Cardiac septum (tissue), 1 donor: ENCODE data around the gene ZSCAN12. TPM values are rescaled to one million over a fixed set of nuclear protein-coding genes. Genes with fewer than 3 reads are reported as not detected.

Experiments used
- DNase-seq: peaks from one replicate; pipeline ENCODE4 v3.0.0-alpha.2; 2020; ENCODE audit warnings: low spot score
- intact Hi-C: fragments of 100-400 bp; cut with DNase I; formaldehyde crosslinking; loops from one replicate; pipeline ENCODE4 v1.14.0; 2022
- total RNA-seq: library from RNA; stranded (reverse); fragmentation: NEBNext Ultra II Directional; extraction: Animal tissue kit (Norgen Biotek cat#: 25700); gene quantifications from one replicate; pipeline ENCODE4 v1.2.1, GENCODE V29; 2021
- donor health status: DM: no; HTN: no; CAD: no.

The ZSCAN12 gene
- total RNA-seq, 1 donor from 2014 or later: 3.1 TPM

GRCh38 chr6:28356666-28357020, 42.9 kb downstream of the ZSCAN12 start:
- intact Hi-C loops: loop anchor here (5.0 to 10.0 kb wide), 3 partner anchors 104 to 224 kb away; partner anchors contain the start of genes ZKSCAN4 and ZSCAN9

DNA sequence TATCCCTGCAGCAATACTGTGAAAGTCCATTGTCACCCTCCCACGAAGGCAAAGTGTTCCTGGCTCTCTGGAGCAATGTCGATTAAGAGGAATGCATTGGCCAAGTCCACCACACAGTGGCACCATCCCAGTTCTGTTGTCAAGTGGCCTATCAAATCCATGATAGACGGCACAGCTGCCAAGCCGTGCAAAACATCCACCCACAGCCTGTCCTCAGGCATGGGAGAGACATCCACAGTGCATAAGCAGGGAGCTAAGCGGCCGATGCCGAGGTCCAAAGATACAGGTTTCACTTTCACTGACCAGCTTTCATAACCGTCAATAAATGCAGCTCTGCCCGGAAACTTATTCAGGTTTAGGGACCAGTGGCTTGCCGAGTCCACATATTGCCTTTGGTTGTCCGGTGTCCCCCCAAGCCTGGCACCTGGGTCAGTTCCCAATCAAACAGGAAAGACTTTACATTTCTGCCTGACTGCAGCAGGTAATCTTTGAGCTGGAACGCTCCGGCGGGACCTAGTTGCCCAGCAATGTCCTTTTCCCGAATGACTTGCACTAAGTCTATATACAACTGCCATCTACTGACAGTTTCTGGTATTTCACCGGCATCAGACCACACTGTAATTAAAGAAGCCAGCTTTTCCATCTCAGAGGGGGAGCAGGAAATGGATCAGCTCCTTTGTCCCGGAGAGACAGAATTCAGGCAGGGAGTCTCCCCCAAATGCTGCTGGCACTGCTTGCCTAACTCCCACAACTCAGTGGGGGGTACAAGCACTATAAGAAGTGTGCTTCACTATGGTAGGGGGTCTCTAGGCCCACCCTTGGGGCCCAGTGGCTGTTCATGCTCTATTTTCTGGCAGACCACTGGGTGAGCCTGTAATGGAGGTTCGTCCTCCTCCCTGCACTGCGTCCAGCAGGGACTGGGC, 43.5 kb downstream of the ZSCAN12 start:
- DNase-seq: peak; percentile 89
- intact Hi-C loops: loop anchor here (5.0 to 10.0 kb wide), 3 partner anchors 104 to 224 kb away; partner anchors contain the start of genes ZKSCAN4 and ZSCAN9

More at GRCh38 chr6:28356666-28357020, 42.9 kb downstream of the ZSCAN12 start:
- DNase-seq: no peak

DNA sequence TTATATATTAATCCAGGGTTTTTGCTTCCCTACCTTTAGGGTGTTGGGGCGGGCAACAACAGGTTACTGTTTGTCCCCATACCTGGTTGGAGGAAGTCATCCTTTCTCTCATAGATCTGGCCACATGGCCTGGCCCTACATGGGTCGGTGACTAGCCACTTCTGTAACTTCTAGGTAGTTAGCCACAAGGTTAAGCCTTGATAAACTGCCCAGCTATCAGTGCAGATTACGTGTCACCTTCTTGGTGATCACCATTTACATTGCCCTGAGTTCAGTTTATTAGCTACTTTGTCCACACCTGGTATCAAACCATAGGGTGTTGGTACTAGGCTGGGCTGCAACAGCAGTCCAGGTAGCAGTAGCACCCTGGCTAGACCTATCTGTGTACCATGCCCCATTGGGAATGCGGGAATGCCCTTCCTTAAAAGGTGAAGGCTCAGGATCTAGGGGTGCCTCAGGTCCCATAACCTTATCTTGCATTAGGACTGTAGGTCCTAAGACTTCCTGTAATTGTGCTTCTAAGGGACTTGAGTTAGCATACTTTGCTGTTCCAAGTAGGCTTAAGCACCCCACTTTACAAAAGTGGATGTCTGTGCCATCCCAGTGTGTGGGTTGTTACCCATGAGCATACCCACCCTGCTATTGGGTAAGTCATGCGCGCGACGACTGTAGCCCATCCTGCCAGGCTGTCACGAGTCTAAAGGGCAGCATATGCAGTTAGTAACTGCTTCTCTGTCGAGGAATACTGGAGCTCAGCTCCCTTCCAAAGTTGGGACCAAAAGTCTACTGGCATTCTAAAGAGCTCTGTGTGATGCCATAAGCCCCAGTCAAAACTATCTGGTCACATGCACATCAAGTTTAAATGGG, 44.6 kb downstream of the ZSCAN12 start:
- DNase-seq: no peak
- intact Hi-C loops: loop anchor here (5.0 to 10.0 kb wide), 3 partner anchors 103 to 223 kb away; partner anchors contain the start of genes ZKSCAN4 and ZSCAN9

- peak; percentile 86 for DNase-seq
- intact Hi-C loops: loop anchor here (10.0 kb wide), 1 partner anchor 129 kb away; the partner anchor contains the start of gene ZSCAN9
Measured at GRCh38 chr6:28353981-28354676, 45.4 kb downstream of the ZSCAN12 start.

- intact Hi-C loops: loop anchor here (10.0 kb wide), 1 partner anchor 129 kb away; the partner anchor contains the start of gene ZSCAN9
- DNase-seq: no peak
Measured at GRCh38 chr6:28353356-28353755, 46.2 kb downstream of the ZSCAN12 start.

DNA sequence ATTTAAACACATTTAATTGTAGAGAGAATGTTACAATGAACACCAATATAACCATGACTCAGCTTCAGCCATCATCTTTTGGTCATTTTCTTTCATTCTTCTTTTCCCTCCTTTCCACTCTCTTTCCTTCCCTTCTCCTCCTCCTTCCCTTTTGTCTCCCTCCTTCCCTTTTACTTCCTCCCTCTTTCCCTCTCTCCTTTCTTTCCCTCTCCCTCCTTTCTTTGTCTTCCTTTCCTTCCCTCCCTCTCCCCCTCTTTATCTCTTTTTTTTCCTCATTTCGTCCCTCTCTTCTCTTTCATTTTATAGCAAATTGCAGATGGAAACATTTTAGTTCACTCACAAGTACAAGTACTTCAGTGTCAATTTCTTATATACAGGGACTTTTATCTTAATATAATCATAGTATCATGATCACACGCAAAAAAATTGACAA, 48.0 kb downstream of the ZSCAN12 start:
- intact Hi-C loops: loop anchor here (2.0 to 10.0 kb wide), 4 partner anchors 15 to 127 kb away; partner anchors contain the start of genes PGBD1, ZSCAN26, ZSCAN31 and ZSCAN9
- no peak for DNase-seq

GRCh38 chr6:28351087-28351486, 48.5 kb downstream of the ZSCAN12 start:
- intact Hi-C loops: loop anchor here (2.0 to 10.0 kb wide), 4 partner anchors 14 to 126 kb away; partner anchors contain the start of genes PGBD1, ZSCAN26, ZSCAN31 and ZSCAN9
- DNase-seq: no peak

DNA sequence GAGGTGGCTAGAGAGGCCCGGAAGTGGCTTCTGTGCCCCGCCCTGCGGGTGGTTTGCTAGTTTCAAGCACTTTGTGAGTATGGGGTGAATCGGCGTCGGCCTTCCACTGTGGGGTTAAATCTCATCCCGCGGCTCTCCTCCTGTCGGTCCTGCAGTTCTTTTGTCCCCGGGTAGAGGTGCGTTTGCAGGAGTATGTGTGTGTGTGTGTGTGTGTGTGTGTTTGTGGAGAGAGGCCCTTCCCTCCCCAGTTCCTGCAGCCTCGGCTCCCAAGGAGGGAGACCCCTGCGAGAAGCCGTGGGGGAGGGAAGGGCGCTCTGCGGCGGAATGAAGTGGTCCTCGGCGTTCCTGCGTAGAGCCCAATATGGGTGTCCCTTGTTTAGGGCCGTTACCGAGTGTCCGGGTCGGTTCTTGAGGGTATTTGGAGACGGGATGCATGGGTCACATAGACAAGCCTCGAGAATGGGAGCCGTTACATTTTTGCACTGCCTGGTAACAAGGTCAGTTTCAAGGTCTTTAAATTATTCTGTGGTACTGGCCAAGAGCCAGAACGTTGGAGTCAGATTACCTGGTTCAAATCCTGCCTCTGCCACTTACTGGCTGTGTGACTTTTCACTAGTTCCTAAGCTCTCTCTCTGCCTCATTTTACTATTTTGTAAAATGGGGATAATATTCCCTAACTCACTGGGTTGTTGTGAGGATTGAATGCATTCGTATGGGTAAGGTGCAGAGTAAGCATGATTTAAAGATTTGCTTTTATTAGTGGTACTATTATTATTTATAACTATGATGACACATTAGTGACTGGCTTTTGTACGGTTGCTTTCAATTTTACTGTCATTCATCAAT, 49.4 kb downstream of the ZSCAN12 start, which contains the start of gene ZKSCAN3:
TSS of gene ZKSCAN3 (plus strand) at position 56 of the 846 bp plus-strand sequence. CDS start 9,640 bp downstream, outside the sequence.
- peak; percentile 96 for DNase-seq
- intact Hi-C loops: loop anchor here (2.0 to 10.0 kb wide), 4 partner anchors 13 to 125 kb away; partner anchors contain the start of genes PGBD1, ZSCAN26, ZSCAN31 and ZSCAN9

- intact Hi-C loops: no loop called here
- no peak for DNase-seq
Measured at GRCh38 chr6:28349344-28349891, 50.1 kb downstream of the ZSCAN12 start.

DNA sequence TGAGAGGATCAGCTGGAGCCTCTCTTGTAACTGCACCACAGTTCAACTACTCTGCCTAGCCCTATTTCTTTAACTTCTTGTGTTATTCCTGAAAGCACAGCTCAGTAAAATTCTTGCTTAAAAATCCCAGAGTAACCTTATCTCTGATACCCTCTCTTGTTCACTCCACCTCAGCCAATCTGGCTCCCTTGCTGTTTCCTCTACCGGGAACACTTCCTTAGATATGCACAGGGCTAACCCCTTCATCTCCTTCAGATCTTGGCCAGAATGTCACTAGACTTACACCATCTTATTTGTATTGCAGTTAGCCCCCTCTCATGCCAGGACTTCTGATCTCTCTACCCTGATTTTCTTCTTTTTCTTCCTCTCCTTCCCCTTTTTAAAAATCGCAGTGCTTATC, 52.4 kb downstream of the ZSCAN12 start:
- intact Hi-C loops: no loop called here

DNA sequence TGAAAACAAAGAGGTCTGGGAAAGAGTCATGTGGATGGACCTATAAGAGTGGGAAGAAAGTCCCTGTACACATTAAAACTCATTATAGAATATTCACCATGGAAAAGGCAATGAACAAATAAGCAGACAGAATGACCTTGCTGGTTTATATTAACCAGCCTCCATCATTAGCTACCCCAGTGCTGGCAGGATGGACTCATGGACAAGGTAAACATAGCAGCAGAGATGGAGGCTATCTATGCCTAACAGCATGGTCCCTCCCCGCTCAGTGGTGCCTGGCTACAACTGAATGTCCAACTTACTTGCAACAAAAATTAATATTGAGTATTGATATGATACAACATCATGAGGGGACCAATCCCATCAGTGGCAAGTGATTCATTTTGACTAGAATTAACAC, 54.3 kb downstream of the ZSCAN12 start:
- intact Hi-C loops: no loop called here

More for the DNA sequence above, 52.4 kb downstream of the ZSCAN12 start:
- no peak for DNase-seq

GRCh38 chr6:28343898-28344677, 55.5 kb downstream of the ZSCAN12 start:
- intact Hi-C loops: no loop called here
- no peak for DNase-seq

More for the DNA sequence above, 54.3 kb downstream of the ZSCAN12 start:
- DNase-seq: no peak

DNA sequence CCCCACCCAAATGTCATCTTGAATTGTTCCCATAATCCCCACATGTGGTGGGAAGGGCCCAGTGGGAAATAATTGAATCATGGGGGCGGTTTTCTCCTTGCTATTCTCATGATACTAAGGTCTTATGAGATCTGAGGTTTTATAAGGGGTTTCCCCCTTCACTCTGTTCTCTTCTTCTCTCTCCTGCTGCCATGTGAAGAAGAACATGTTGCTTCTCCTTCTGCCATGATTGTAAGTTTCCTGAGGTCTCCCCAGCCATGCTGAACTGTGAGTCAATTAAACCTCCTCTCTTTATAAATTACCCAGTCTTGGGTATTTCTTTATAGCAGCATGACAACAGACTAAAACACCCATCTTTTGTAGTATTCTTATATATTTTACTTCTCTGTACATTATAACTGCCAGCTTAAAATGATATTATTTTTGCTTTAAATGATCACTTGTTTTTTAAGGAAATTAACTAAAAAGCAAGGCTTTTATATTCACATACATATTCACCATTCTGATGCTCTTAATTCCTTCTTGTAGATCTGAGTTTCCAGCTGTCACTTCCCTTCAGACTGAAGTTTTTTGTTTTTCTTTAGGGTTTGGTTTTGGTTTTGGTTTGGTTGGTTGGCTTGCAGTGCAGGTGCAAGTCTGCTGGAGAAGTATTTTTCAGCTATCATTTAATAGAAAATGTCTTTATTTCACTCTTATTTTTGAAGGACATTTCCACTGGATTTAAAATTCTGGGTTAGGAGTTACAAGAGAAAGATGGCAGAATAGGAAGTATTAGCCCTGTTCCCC, 59.0 kb downstream of the ZSCAN12 start:
- intact Hi-C loops: no loop called here
- DNase-seq: no peak

DNA sequence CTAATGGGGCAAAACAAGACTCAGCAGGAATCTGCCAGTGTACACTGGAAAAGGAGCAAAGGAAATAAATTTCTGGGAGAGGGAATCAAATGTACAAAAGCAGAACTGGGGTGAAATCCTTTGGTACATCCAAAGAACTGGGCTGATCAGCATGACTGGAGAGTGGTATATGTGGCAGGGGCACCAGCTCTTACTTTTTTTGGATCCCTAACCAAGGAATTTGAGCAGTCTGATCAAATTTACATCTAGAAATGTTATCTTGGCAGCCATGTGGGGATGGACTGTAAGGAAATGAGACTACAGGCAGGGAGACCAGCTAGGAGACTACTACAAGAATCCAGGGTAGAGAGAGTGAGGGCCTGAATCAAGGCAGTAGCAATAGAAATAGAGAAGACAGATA, 62.4 kb downstream of the ZSCAN12 start:
- DNase-seq: no peak
- intact Hi-C loops: loop anchor here (2.0 to 10.0 kb wide), 4 partner anchors 14 to 952 kb away; partner anchors contain the start of genes ZNF391 and ZSCAN26

DNA sequence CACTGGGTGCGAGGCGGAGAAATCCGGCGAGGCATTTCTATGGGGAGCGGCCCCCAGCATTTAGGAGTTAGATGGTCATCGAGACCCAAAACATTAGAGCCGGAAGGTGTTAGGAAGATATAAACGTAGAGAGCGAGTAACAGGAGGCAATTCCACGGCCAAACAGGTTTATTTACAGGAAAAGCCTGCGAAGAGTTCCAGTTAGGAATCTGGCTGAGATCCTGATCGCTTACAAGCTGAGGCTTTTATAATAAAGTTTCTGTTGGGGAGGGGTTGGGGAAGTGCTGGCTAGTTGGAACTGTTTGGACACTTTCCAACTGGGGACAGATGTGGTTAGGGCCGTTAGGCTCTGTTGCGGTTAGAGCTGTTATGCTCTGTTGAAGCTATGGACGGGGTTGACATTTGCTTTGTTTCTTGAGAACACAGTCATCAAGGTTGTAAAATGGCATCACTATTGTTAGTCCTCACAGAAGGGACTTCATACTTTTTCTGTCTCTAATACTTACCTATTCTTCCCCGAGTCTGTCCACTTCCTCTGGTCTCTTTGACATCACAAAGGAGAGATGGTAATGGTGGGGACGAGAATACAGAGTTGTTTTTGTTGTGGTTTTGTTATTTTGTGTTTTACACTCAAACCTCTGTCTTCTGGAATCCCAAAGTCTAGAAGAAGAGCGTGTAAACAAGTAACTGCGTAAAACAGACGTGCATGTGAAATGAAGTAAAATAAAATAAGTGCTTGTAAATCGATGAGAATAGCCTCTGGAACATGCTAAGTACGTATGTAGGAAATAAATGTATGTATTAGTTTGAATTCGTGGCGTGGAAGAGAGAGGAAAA, 63.0 kb downstream of the ZSCAN12 start:
- no peak for DNase-seq
- intact Hi-C loops: loop anchor here (2.0 to 10.0 kb wide), 4 partner anchors 14 to 952 kb away; partner anchors contain the start of genes ZNF391 and ZSCAN26
